Endothelial cell of umbilical vein (primary cell): Measurements from ENCODE around the gene UQCC2.

Experiments
- CTCF ChIP-seq, 2 donors: IDR thresholded peaks; 1 replicate in 1 of 2; 2 replicates in 1 of 2; pipeline ENCODE4 v1.5.1; 2011; ENCODE audit warnings: low read length in 2 of 2, mild to moderate bottlenecking in 2 of 2, moderate library complexity in 2 of 2, control low read depth in 1 of 2, inconsistent platforms in 1 of 2, low read depth in 1 of 2; ENCODE audit not compliant: insufficient read depth in 1 of 2; ENCODE audit errors: extremely low read depth in 1 of 2
- EZH2 ChIP-seq: IDR thresholded peaks from 2 replicates; pipeline ENCODE4 v1.6.1; 2012; ENCODE audit warnings: borderline replicate concordance, low read depth, mild to moderate bottlenecking, moderate library complexity, low read length, inconsistent platforms; ENCODE audit not compliant: severe bottlenecking
- FOS ChIP-seq: IDR thresholded peaks from 2 replicates; pipeline ENCODE4 v1.6.1; 2011; ENCODE audit warnings: mild to moderate bottlenecking, low read length, moderate library complexity, borderline replicate concordance; ENCODE audit not compliant: insufficient read depth
- JUN ChIP-seq: IDR thresholded peaks from 2 replicates; pipeline ENCODE4 v1.6.1; 2011; ENCODE audit warnings: borderline replicate concordance, low read depth; ENCODE audit not compliant: insufficient read length, insufficient read depth
- POLR2A ChIP-seq: IDR thresholded peaks from 2 replicates; pipeline ENCODE4 v1.6.1; 2012; ENCODE audit warnings: low read depth, mild to moderate bottlenecking, control low read depth, low read length
- POLR2AphosphoS5 ChIP-seq: IDR thresholded peaks from 2 replicates; pipeline ENCODE4 v1.6.1; 2012; ENCODE audit warnings: low read depth, mild to moderate bottlenecking, control low read depth, low read length, moderate library complexity; ENCODE audit not compliant: insufficient read depth

- no peak for TF ChIP-seq CTCF (IDR thresholded peaks at IDR 0.05; ENCODE audit: extremely low read depth in 1 of 2, insufficient read depth in 1 of 2, low read depth in 1 of 2, low read length in 2 of 2)
- no peak for TF ChIP-seq POLR2AphosphoS5
- TF ChIP-seq JUN = no peak
- no peak for TF ChIP-seq EZH2
- no peak for TF ChIP-seq POLR2A
- TF ChIP-seq FOS = no peak
Observed at GRCh38 chr6:33716379-33716778, 4.9 kb upstream of the UQCC2 start.
